ENCODE results near the gene PRX. TPM values are rescaled to one million over a fixed set of nuclear protein-coding genes. Genes with fewer than 3 reads are reported as not detected.

Gene PRX
- total and polyA plus RNA-seq, 2 of the 4 experiments (the other 2 are of a cell fraction) = 0.90 to 1.7 TPM

DNA sequence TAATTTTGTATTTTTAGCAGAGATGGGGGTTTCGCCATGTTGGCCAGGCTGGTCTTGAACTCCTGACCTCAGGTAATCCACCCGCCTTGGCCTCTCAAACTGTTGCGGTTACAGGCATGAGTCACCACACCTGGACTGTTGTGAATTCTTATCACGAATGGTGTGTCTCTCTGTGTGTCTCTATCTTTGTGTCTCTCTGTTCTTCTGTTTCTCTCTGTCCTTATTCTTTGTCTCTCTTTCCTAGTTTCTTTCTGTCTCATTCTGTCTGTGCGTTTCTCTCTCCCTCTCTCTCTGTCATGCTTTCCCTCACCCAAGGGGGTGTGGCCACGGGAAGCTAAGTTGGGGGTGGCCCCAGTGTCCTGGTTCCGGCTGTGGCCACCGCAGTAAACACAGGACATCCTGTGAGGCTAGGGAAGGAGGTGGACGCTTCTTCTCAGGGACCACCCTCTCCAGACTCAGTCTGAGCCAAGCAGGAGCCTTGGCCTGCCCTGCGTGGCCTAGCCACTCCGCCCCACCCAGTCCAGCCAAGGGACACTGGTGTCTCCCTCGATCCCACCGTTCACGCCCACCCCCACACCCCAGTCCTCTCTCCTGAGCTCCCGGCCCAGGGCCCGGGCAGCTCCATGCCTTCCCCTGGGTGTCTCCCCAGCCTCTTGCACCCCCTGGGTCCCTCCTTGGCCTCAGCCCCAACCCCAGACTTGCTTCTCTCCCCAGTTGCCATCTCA is 3.9 kb upstream of the PRX start:
- intact Hi-C loops (cut with micrococcal nuclease) = no loop called here
- H3K9me1 ChIP-seq (ENCODE audit: insufficient read depth, low read length) = peaks cover 9% of the 10 kb centered on the region
- H3K79me1 ChIP-seq (ENCODE audit: low read depth in 1 of 2, low read length in 2 of 2) = peaks cover 0 to 11% of the 10 kb centered on the region in 2 experiments; a peak in 1 of 4 replicates
- H4K5ac ChIP-seq (ENCODE audit: low read depth, low read length) = peak overlapping the region; percentile 37
- no peaks in the 10 kb centered on the region for H3K27me3 ChIP-seq (ENCODE audit: control insufficient read depth, insufficient read depth, low read length)
- no peak overlapping the region for H3K9ac ChIP-seq (ENCODE audit: low read depth, low read length)
- no peak overlapping the region for H3K56ac ChIP-seq (ENCODE audit: extremely low read depth, insufficient read depth, low read length)
- ChIA-PET POLR2A (ENCODE audit: unreplicated experiment) (interaction anchor here (1.3 kb wide), 1 partner anchor 9 kb away, joined by 4 read pairs; no protein-coding TSS in a partner anchor), CTCF (interaction anchor here (0.6 kb wide), 1 partner anchor 277 kb away, joined by 4 read pairs; no protein-coding TSS in a partner anchor)
- in situ Hi-C loops (cut with MboI; ENCODE audit: low sequenced_read_pairs) = no loop called here
- ATAC-seq (ENCODE audit: low read depth) (peak; percentile 24), DNase-seq (peak; percentile 35)
- peak overlapping the region; percentile 81 for H4K91ac ChIP-seq (ENCODE audit: insufficient read depth, low read depth, low read length)
- no peak overlapping the region for H3K23ac ChIP-seq (ENCODE audit: low read depth, low read length)
- peak overlapping the region; percentile 63 for H2BK20ac ChIP-seq (ENCODE audit: low read depth, low read length)
- no peak overlapping the region for H3K4me3 ChIP-seq (ENCODE audit: insufficient read depth, low read depth, low read length)
- peak overlapping the region; percentile 58 for H2BK120ac ChIP-seq (ENCODE audit: low read depth, low read length)
- H4K20me1 ChIP-seq (ENCODE audit: insufficient read depth, low read length) = no peaks in the 10 kb centered on the region
- dilution Hi-C loops (cut with HindIII; ENCODE audit: low sequenced_read_pairs, unreplicated experiment) = no loop called here
- peak overlapping the region; percentile 66 for H3K4ac ChIP-seq (ENCODE audit: low read depth, low read length)
- H3K4me2 ChIP-seq (ENCODE audit: low read depth, low read length) = peak overlapping the region; percentile 8; the same call in 1 of the 2 replicates
- peak overlapping the region; percentile 50 to 90; a peak in 3 of 4 replicates for H4K8ac ChIP-seq (ENCODE audit: low read depth in 2 of 2, low read length in 2 of 2)
- peak overlapping the region; percentile 53 for H2BK5ac ChIP-seq (ENCODE audit: low read depth, low read length, poor library complexity, severe bottlenecking)
- peaks cover 7% of the 10 kb centered on the region for H3K4me1 ChIP-seq (ENCODE audit: control insufficient read depth, insufficient read depth, low read length)
- no peak for TF ChIP-seq RFX5 (IDR thresholded peaks at IDR 0.05; ENCODE audit: low read depth, low read length)
- TF ChIP-seq MAFK (IDR thresholded peaks at IDR 0.05; ENCODE audit: low read depth, low read length) = no peak
- no peak for TF ChIP-seq RAD21 (IDR thresholded peaks at IDR 0.05; ENCODE audit: low read length)
- TF ChIP-seq BHLHE40 (IDR thresholded peaks at IDR 0.05; ENCODE audit: low read depth, low read length) = no peak
- TF ChIP-seq MXI1 (IDR thresholded peaks at IDR 0.05; ENCODE audit: borderline replicate concordance, low read depth, low read length) = no peak
- TF ChIP-seq CEBPB (IDR thresholded peaks at IDR 0.05; ENCODE audit: low read depth, low read length) = no peak
- no peak for TF ChIP-seq ELK1 (IDR thresholded peaks at IDR 0.05; ENCODE audit: borderline replicate concordance, low read depth, low read length)
- no peak for TF ChIP-seq RCOR1 (IDR thresholded peaks at IDR 0.05; ENCODE audit: insufficient replicate concordance, low read length)
- no peaks in the 10 kb centered on the region for H3K9me3 ChIP-seq (ENCODE audit: control insufficient read depth, insufficient read depth, low read length)
- peak overlapping the region; percentile 81; the same call in 1 of the 2 replicates for H2AK5ac ChIP-seq (ENCODE audit: low read depth, low read length)
- H2AFZ ChIP-seq (replicated peaks; ENCODE audit: low read length, poor library complexity) = peak overlapping the region; percentile 94
- peak overlapping the region; percentile 46; the same call in 2 of the 3 replicates for H2BK15ac ChIP-seq (ENCODE audit: low read depth, low read length)
- H3K18ac ChIP-seq (ENCODE audit: low read depth, low read length) = peak overlapping the region; percentile 30; the same call in 1 of the 2 replicates
- no peaks in the 10 kb centered on the region for H3K36me3 ChIP-seq (ENCODE audit: control insufficient read depth, insufficient read depth, low read length)
- H3K27ac ChIP-seq (ENCODE audit: insufficient read depth, low read length) = peak overlapping the region; percentile 0; the same call in 1 of the 2 replicates
- peak overlapping the region; percentile 26 for H3K14ac ChIP-seq (replicated peaks; ENCODE audit: low read depth, low read length)
- peak overlapping the region; percentile 85 for H2AK9ac ChIP-seq (replicated peaks; ENCODE audit: low read depth, low read length, poor library complexity)
- 33% methylated on average over 6 of the region's 16 CpGs; no CpG with 5 or more reads in 1 of the 2 experiments for WGBS, 2 experiments (ENCODE audit: extremely low coverage in 2 of 2, insufficient read length in 1 of 2)
- no TSS peak for BruUV-seq (replicated peaks)
